Right renal cortex interstitium (tissue), 3 donors: Measurements from ENCODE around the gene GIT2. TPM values are rescaled to one million over a fixed set of nuclear protein-coding genes. Genes with fewer than 3 reads are reported as not detected.
"Not testable (repeated sequence)": the region's sequence is repeated elsewhere in the genome, so short reads cannot be mapped to it uniquely, and the experiment has no call there.

Source experiments
- DNase-seq, 3 donors: peaks; one replicate each; pipeline ENCODE4 v3.0.0-alpha.2; 2013; ENCODE audit warnings: low read depth in 3 of 3, low spot score in 2 of 3
- polyA plus RNA-seq, 3 donors: library from polyadenylated mRNA; unstranded; fragments of 120-200 nt; gene quantifications; one replicate each; pipeline ENCODE4 v1.2.1, GENCODE V29; 2013; ENCODE audit not compliant: insufficient read length in 3 of 3

Gene GIT2
- polyA plus RNA-seq, 3 donors, result 29.8 to 32.2 (median 30.7) TPM

DNA sequence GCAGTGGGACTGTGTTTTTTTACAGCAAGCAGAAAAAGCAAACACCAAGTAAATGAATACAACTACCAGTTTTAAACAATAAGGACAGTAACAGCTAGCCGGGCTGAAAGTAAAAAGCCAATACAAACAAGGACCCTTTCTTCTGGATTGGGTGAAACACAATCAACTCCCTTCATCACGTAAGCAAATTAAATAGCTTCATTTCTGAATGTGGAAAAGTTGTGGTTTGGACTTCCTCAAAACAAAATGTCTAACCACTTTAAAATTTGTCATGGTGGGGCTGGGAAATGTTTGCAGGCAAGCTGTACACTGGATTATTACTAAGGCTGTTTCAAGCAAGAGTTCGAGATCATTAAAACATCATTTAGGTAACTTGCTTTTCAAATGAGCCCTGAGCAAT, 48.6 kb downstream of the GIT2 start:
- no peak for DNase-seq

DNA sequence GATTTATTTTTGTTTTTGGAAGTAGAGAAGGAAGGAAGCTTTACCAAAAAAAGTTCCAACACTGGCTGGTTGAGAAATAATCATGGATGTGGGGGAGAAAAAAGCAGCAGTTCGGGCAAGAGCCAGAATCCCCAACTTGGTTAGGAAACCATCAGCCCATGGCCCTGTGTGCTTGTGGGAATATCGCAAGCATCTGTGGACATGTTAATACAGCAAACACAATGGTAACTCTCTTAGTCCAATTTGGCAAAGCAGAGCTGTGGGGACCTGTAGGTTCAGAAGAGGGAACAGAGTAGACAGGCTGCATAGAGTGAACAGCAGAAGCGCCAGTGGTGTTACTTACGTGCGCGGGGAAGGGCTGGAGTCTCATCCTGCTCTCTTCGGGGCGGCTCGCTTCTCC, 49.3 kb downstream of the GIT2 start:
- DNase-seq, result no peak

DNA sequence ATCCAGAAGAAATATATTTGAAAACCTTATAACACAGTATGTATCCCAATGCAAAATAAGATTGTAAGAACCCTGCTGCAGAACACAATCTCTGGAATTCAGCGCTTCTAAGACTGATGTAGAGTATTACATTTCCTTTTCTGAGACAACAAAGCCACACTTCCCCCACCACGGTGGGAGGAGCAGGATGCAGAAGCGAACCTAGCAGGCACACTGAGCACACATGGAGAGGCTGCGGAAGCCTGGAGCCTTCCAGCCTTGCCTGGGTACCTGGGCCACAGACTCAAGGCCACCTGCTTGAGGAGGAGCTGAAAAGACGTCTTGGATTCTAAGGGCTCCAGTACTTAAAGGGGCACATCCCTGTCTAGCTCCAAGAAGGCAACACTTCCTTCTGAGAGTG, 49.7 kb downstream of the GIT2 start:
- no peak for DNase-seq

DNA sequence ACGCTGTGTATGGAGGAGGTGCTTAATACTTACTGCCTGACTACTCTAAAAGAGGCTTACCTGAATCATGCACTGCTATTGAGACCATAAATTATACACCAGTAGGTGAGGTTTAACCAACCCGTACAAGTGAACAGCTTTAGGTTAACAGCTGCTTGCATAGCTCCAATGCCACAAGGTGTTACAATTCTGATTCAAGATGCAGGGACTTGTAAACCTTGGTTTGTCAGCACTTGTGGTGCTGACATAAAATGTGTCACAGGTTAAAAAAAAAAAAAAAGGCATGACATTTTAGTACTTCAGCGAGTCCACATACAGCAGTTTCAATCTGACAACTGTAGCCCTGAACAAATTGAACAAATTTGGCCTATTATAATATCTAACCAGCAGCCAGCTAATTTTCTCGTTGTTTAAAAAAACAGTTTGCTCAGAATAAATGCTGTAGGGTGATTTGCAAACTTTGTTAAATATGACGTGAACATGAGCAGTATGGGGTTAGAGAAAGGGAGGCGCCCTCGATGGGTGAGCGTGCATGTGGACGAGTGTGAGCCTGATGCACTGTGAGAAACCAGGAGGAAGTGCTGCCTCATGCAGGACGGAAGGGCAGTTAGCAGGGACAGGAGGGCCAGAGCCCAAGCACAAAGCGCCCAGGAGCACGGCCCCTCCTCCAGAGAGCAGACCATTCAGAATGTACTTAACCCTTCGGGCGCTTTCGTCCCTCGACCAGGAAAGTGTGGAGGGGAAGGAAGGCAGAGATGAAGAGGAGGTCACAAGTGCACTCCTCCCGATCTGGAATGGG, 51.4 kb downstream of the GIT2 start:
- no peak for DNase-seq

DNA sequence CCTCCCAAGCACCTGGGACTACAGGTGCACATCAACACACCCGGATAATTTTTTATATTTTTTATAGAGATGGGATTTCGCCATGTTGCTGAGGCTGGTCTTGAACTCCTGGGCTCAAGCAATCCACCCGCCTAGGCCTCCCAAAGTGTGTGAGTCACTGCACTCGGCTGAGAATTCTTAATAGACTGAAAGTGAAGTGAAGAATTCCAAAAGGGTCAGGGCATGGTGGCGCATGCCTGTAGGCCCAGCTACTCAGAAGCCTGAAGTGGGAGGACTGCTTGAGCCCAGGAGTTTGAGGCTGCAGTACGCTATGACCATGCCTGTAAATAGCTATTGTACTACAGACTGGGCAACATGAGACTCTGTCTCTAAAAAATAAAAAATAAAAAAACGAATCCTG, 52.4 kb downstream of the GIT2 start:
- DNase-seq, result no peak

DNA sequence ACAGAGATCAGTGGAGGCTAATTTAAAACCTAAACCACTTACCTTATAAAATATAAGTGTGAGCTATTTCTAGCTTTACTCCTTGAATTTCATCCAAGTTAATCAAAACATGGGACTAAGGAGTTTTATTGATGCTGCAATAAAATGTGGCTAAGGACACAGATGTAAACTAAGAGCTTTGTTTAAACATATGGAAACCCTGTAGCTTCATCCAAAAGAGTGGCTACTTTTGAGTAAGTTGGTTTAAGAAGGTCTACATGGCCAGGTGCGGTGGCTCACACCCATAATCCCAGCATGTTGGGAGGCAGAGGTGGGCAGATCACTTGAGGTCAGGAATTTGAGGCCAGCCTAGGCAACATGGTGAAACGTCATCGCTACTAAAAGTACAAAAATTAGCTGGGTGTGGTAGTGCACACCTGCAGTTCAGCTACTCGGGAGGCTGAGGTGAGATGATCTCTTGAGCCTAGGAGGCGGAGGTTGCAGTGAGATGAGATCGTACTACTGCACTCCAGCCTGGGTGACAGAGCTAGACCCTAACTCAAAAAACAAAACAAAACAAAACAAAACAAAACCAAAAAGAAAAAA, 55.7 kb downstream of the GIT2 start:
- DNase-seq, result no peak

DNA sequence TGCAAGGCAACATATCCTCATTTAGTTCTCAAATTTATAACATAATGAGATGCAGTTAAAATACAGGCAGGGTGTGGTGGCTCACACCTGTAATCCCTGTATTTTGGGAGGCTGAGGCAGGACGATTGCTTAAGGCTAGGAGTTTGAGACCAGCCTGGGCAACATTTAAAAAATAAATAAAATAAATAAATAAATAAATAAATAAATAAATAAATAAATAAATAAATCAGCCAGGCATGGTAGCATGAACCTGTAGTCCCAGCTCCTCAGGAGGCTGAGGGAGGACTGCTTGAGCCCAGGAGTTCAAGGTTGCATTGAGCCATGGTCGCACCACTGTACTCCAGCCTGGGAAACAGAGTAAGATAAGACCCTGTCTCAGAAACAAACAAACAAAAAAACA, 56.7 kb downstream of the GIT2 start:
- DNase-seq, result no peak

DNA sequence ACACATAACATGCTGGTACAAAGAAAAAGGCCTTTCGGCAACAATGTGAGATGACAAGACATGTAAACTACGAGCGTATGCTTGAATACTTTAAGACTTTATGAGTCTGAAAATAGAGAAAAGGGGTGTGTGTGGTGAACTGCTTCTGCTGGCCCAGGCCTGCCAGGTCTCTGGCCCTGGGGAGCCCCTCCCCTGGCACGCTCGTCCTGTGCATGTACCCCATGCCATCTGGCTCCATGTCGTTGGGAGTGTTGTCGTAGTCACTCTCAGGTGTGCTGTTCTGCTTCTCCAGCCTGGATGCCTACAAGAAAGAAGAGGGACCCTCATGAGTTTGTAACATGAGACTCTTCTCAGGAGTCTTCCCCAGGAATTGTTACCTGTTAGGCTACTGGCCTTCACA, 57.2 kb downstream of the GIT2 start:
- DNase-seq, result no peak

DNA sequence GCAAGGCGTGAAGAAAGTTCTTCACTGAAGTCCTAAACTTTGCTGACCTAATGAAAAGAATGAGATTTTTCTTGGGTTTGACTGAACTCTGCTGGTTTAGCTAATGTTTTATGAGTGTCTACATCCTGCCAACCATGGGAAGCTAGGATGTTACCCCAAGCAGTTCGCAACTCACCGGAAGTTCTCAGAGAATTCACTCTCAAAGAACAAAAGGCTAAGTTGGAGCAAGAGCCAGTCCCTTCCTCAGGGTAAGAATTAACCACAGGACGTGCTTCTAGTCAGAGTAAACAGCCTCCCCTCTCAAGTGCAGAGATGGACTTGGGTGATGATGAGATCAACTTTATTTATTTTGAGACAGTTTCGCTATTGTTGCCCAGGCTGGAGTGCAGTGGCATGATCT, 58.8 kb downstream of the GIT2 start:
- DNase-seq, result no peak

DNA sequence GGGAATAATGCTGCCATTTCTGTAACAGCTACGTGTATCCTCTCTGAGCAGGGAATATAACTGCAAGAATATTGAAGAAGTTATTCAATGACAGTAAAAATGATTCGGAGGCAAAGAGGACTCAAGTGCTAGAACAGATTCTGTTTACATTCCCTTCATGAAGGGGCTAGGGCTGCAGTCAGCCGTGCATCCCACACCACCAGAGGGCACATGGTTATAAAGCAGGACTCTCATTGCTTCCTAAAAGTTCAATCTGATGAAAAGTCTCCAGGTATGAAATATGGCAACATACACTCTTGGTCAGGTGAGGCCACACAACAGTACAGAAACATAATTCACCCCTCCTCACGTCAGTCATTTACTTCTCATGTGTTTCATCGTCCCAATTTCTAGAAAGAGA, 62.1 kb downstream of the GIT2 start:
- DNase-seq, result no peak

DNA sequence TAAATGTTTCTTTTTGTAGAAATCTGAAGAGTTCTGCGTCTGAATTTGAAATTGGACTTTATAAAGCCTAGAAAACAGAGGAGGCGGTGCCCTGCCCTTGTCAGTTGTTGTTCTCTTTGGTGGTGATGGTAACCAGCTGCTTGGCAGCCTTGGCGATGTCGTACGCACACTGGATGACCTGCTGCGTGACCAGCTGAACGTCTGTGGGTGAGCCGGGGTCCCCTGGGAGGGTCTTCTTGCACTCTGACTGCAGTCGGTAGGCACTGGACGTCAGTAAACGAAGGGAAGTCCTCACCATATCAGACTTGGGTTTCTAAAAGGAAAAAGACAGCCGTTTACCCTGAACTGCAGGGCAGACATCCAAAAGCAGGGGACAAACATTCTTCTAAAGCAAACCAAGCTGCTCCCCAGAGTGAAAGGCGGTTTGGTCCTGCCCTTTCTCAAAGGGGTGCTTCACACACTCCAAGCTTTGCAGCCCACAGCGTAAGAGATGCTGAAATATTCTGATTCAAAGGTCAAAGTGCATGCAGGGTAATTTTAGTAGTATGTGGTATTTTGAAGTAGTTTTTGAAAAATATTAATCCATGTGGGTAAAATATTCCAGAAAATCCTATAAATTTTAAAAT, 63.2 kb downstream of the GIT2 start:
- no peak for DNase-seq

DNA sequence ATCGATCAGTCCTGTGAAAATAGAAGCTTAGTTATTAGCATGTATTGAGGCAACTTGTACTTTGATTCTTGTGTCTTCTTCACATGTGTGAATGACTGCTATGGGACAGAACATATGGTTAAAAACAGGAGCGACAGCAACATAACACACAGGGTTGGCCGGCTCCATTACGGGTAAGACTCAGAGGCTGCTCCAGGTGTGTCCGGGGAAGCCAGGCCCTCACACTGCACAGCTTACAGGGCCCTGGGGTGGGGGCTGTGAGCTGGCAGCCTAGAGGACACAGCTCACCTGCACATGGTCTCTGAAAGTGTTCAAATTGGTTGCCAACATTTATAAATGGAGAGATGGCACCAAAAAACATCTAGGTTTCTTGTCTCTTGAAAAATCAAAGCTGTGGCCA, 65.0 kb downstream of the GIT2 start:
- DNase-seq, result no peak

DNA sequence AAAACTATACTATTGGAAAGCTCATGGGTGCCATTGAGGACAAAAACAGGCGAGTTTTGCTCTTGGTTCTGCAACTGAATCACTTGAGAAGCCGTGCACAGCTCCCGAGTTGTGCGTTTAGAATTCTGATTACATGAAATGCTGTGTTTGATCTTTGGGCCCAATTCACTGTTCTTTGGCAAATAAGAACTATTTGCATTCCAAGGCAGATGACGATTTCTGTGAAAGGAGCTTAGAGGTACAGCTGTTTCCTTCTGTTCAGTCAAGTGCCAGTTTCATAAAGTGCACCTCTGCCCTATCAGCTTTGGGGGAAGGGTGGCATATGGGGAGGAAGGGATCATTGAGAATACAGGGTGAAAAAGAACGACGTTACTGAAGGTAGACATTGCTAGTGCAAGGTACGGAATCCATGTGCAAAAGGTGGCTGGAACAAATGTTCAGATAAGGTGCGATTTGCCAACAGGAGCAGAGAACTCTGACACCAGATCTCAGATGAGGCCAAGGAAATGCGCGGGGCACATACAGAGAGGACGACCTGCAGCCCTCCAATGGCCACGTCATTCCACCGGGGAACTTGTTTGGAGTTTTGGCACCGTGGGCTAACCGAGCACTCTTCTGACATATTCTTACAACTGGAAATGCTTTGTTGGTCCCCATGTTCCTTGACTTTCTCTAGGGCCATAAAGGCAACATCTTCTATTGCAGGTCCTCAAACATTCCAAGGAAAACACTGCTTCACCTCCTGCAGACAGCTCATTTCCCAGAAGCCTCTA, 66.0 kb downstream of the GIT2 start:
- no peak for DNase-seq

DNA sequence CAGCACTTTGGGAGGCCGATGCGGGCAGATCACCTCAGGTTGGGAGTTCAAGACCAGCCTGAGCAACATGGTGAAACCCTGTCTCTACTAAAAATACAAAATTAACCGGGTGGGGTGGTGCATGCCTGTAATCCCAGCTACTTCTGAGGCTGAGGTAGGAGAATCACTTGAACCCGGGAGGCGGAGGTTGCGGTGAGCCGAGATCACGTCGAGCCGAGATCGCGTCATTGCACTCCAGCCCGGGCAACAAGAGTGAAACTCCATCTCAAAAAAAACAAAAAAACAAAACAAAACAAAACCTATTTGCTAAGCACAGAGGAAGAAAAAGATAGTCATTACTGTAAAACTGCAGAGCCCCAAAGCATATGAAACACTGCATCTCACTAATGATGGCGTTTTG, 66.8 kb downstream of the GIT2 start:
- not testable (repeated sequence) for DNase-seq

DNA sequence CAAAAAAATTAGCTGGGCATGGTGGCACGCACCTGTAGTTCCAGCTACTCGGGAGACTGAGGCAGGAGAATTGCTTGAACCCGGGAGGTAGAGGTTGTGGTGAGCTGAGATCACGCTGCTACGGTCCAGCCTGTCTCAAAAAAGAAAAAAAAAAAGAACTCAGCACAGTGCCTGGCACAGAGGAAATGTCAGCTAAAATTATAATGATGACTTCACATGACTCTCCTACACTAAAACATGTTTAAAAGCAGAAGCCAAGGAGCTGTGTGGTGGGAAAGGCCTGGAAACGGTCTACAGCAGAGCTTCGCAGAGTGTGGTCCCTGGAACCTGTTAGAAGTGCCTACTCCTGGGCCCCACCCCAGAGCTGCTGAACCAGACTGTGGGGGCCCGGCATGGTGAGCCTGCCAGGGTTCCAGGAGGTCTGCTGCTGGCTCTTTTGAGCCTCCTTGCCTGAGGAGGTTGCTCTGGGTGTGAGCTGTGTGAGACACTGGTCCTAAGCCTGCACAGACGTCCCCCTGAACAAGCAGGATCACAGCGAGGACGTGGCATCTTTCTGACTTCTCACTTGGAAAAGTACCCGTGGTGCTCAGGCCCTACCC, 68.0 kb downstream of the GIT2 start:
- DNase-seq, result no peak

DNA sequence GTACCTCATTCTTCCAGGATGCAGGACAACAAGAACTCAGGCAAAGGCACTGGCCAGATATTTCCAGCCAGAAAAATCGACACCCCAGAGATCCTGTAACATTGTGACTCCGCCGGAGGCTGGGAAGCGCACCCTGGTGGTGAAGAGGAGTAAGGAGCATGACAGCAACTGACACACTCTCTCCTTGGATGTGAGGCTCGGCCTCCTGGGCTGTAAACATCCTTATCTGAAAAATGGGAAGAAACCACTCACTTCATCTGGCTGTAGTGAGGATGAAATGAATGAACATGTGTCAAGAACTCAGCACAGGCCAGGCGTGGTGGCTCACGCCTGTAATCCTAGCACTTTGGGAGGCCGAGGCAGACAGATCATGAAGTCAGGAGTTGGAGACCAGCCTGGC, 68.5 kb downstream of the GIT2 start:
- DNase-seq, result no peak

DNA sequence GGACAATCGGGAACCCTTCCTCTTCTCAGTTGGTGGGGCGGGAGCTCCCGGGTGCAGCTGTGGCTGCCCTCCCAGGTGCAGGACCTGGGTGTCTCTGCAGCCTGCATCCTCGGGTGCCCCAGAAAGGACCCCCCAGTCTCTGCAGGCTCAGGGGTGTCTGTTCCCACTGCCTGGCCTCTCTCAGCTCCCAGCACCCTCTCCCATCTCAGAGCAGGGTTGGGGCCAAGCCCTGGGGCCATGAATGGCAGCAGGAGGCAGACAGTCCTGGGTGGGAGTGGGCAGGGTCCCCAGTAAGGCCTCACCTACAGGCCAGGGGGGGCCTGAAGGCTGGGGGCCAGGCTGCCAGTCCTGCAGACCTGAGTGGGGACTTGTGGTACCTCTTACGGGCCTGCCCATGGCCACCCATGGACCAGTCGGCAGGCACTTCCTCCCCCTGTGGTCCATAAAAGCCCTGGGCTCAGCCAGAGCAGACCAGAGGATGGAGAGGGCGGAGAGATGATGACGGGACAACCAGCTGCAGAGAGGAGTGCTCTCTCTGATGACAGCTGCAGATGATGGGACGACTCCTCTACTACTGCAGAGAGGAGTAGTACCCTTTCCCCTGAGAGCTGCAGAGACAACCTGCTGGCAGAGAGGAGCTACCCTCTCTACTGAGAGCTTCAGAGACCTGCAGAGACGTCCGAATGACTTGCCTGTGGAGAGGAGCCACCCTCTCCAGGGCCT, 69.5 kb downstream of the GIT2 start:
- no peak for DNase-seq

DNA sequence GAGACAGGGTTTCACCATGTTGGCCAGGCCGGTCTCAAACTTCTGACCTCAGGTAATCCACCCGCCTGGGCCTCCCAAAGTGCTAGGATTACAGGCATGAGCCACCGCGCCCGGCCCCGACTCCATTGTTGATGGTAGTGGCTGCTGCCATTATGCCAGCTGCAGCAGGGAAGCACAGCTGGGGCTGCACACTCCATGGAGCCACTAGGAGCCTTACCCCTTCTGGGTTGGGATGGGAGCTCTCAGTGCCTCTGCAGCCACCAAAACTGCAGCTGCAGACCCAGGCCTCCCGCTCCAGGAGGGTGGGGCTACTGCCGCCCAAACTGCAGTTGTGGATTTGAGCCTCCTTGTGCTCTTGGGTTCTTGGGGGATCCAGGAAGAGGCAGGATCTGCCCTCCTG, 70.2 kb downstream of the GIT2 start:
- no peak for DNase-seq

DNA sequence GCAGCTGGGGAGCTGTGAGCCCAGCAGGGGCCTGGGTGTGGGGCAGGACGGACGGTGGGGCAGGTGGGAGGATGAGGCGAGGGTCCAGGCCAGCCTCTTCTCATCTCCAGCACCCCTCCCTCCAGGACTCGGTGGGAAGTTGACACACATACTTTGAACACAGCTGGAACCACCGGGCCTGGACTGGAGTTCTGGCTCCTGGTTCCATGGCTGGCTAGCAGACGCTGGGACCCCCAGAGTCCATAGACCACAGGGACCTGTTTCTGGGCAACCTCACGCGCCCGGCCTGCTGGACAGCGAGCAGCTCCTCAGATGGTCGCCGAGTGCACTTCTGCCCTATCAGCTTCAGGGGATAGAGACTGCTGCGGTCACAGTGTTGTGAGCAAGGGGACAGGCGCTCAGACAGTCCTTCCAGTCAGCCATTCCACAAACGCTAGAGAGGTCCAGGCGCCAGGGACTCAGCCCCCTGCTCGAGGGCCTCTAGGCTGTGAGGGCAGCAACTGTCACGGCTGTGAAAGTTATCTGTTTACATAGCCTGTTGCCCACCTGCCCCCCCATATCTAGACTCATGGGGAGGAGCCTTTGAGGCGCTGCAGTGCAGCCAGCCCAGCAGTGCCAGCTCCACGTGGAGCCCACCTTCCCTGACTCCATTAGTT, 70.9 kb downstream of the GIT2 start:
- no peak for DNase-seq
